GM21528 (cell line): ENCODE data around the gene MASP1.

Source experiments
- ATAC-seq: cut with Tn5 transposase; IDR thresholded peaks from one replicate; pipeline ENCODE4 v1.9.1; 2021; ENCODE audit warnings: mild to moderate bottlenecking, moderate library complexity; ENCODE audit not compliant: unreplicated experiment, low FRiP score

MASP1 gene, protein sequence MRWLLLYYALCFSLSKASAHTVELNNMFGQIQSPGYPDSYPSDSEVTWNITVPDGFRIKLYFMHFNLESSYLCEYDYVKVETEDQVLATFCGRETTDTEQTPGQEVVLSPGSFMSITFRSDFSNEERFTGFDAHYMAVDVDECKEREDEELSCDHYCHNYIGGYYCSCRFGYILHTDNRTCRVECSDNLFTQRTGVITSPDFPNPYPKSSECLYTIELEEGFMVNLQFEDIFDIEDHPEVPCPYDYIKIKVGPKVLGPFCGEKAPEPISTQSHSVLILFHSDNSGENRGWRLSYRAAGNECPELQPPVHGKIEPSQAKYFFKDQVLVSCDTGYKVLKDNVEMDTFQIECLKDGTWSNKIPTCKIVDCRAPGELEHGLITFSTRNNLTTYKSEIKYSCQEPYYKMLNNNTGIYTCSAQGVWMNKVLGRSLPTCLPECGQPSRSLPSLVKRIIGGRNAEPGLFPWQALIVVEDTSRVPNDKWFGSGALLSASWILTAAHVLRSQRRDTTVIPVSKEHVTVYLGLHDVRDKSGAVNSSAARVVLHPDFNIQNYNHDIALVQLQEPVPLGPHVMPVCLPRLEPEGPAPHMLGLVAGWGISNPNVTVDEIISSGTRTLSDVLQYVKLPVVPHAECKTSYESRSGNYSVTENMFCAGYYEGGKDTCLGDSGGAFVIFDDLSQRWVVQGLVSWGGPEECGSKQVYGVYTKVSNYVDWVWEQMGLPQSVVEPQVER

DNA sequence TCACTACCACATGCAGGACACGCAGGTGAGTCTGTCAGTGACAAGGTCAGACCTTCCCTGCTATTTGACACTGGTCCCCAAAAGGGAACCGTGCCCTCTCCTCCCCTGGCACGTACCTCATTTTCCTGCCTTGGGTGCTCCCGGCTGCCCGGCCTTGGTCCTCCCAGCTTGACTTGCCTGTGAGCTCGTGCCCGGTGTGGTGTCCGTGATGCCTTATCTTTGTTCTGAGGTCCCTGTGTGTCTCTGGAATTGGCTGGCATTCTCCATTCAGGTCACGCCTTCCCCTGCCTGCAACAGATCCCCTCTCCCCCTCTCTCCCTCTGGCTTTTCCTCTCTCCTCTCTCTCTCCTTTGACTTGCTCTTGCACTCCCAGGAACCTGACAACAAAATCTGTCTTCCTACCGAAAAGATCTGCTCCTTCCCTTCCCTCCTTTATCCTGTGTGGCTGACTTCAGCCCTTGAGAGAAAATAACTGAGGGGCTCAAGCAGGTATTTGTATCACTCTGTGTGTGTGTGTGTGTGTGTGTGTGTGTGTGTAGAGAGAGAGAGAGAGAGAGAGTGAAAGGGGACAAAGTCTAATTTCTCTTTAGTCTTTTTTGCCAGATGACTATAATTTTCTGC lies at the start of gene MASP1:
TSS of gene MASP1 (minus strand) at position 226 of the 621 bp plus-strand sequence. CDS start at position 121, 105 bp downstream.
- no peak for ATAC-seq

DNA sequence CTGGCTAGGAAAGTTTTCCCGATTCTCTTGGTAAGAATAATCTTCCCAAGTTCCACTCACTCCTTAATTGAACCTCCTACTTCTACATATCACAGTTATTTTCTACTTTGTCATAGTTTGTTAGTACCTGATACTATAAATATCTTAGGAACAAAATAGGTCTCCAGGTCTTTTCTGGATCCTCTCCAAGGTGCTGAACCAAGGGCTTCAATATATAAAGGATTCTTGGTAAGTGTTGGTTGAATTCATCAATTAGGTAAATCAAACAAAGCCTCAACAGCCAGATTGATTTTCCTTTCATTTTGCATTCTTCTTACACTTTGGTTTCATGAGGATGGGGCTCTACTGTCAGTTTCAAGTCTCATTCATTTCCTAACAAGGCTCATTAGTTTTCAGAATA lies 49.0 kb upstream of the MASP1 start:
- ATAC-seq: no peak

DNA sequence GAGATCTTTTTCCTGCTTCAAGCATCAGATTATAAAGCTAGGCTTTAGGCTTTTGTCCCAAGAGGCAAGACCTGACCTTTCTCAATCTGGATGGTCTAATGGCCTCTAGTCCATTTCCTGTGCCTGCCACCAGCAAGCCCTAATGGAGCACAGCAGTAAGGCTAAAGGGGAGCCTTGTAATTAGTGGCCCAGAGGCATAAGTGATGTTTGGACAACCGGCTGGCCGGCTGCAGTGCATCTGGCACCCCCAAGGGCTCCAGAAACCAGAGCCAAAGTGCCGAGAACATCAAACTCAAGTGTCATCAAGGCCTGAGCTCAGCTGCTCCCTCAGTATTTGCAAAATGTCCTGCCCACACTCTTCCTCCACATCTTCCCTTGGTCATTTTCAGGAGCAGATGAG lies 44.8 kb upstream of the MASP1 start:
- no peak for ATAC-seq

DNA sequence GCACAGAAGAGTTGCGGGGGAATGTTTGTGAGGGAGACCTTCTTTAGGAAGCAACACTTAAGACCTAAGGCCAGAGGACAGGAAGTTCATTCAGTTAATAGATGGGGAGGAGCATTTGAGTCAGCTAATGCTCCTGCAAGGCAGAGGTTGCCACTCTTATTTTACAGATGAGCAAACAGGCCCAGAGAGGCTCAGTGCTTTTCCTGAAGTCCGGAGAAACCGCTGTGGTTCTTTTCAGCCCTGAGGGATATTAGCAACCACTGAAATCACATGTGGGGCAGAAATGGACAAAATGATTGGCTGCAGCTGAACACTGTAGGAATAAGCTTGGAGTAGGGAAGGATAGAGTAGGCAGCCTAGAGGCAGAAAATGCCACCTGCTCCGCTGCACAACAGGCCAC lies 43.4 kb upstream of the MASP1 start:
- no peak for ATAC-seq

DNA sequence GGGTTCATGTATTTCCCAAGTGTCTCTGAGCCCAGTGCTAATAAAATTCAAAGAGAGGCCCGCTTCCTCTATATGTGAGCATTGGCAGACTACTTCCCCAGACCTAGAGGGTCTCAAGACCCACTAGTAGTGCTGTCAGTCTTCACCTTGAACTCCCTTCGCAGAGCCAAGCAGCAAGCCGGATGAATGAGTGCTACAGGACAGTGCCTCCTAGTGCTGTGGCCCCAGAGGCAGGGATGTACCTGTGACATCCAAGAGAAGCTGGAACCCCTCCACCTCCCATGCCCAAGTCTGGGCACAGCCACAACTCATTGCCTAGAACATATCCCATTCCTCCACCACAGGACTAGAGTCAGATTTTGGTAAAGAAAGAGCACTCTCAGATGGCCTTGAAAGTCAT lies 37.2 kb upstream of the MASP1 start:
- no peak for ATAC-seq

DNA sequence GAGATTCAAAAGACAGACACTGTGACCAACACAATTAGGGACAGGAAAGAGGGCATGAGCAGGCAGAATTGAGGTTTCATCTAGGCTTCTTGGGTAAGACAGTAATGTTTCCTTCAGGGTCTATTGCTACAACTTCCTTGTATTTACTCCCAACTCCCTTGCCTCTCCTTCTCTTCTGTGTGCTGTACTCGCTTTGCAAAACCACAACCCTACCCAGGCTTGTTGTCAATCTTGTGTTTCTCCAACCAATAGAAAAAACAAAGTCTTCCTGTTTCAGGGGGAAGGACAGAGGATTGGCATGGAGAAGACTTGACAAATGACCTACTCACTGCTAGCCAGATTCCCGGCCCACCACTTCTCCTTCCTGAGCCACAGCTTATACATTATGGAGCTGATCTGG lies 36.3 kb upstream of the MASP1 start:
- ATAC-seq: no peak

DNA sequence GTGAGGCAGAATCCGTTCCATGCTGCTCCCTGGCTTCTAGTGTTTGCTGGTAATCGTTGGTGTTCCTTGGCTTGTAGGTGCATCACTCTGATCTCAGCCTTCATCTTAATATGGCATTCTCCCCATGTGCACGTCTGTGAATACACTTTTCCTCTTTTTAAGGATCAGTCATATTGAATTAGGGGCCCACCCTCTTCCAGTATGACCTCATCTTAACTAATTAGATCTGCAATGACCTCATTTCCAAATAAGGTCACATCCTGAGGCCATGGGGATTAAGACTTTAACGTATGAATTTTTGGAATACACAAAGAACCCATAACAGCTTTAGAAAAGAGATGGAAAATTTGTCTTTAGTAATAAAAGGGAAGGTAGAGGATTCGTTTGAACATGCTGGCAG lies 34.1 kb upstream of the MASP1 start:
- no peak for ATAC-seq

DNA sequence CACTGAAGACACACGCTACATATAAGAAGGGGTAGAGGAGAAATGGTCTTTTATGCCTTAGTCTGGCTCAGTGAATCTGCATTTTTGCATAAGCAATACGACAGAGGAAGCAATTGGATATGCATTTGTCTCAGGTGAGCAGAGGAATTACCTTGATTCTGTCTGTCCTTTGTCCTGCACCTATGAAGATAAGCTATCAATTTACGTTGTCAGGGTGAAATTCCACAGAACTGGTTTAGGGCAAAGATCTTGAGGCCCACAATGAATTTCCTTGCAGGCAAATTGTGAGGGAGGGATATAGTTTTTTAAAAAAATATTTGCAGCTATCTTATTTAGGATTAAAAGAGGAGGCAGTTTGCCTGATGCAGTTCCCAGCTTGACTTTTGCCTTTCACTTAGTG lies 31.6 kb upstream of the MASP1 start:
- ATAC-seq: no peak

DNA sequence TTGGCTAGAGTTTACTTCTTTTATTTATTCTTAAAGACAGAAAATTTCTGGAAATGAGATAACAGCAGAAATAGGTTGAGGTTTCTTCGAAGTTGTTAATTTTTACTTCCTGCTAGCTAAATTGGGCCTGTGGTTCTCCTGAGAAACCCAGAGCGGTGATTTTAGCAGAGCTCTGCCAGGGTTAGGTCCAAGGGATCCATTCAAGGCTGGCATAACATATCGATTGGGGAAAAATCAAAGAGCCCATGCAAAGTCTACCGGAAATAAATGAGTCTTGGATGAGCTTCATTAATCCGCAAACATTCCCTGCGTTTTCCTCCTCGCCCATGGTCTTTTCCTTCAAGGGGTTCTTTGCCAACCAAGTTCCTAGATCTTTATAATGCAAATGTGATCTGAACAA lies 30.8 kb upstream of the MASP1 start:
- ATAC-seq: no peak

DNA sequence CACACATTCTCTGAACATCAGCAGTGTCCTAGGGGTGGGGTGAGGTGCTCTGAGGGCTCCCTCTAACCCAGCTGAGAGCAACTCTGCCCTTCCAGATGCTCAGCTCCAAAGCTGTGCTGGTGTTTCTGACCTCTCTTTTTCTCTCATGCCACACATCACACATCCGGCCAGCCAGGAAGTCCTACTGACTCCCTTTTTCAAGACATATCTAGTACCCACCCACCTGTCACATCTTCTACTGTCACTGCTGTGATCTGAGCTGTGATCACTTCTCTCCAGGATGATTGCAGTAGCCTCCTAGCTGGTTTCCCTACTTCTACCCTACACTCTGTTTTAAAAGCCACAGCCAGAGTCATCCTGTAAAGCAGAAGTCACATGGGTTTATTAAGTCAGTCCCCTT lies 30.2 kb upstream of the MASP1 start:
- ATAC-seq: no peak

DNA sequence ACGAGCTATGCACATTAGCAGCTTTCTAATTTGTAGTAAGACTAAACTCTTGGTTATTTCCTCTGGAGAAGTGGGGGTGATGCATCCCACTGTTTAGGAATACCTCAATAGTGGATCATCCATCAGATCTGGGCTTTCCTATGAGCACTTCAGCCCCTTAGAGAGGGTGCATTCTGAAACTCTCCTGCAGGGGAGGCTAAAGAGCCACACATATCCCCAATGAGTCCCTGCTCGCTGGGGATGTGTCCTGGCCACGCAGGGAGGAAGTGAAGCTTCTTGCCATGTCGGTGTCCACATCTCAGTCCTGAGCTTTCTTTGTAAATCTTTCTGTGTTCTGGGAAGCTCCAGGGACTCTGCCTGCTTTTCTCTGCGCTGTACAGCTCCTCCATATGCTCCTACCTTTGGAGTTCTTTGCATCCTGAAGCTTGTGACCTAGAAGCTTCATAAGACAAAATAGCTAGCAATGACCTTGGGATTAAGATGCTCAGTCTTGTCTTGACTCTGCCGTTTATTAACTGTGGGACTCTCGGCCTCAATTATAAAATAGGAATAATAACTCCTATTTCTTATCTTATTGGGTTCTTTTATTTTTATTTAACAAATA lies 28.3 kb upstream of the MASP1 start:
- ATAC-seq: peak; percentile 87

DNA sequence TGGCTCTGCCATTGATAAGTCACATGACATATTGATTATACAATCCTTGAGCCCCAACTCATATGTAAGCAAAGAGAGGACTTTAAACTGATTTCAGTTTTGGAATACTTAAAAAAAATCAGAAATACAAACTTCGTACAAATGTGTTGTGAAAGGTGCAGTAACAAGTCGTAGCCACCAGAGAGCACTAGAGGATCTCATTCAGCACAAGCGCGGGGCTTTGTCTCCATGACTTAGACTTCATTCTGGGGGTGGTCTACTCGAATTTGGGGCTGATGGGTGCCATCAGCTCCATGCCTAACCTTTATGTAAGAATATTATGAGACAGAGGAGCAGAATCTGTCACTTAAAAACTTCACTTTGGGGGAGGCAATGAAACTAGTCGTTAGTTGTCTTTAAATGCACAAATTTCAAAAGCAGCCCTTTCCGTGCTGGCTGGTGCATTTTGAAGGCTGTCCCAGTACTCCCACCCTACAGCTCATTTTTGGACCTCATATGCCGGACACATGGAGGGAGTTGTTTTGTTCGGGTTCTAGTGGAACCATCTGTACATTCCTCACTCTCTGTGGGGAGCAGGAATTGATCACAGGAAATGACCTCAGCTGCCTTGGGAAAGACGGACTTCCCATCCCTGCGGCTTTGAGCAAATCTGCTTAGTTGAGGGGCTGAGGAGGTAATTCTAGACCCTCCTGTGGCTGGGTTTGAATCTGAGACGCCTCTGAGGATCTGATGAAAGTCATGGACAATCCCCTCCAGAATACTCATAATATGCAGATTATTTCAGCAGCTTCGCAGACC lies 27.5 kb upstream of the MASP1 start:
- no peak for ATAC-seq

DNA sequence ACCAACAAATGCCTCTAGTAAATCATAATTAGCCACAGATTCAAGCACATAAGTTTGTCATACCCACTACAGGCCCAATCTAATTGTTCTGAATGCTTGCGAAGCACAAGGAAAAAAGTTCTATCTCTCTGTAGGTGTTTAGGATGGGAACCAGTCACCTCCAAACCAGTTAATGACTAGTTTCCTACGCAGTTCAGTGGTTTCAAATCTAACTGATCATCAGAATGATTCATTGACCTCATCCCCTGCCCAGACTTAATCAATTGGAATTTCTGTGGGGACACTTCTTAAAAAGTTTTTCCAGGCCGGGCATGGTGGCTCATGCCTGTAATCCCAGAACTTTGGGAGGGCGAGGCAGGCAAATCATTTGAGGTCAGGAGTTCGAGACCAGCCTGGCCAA lies 24.3 kb upstream of the MASP1 start:
- ATAC-seq: no peak

DNA sequence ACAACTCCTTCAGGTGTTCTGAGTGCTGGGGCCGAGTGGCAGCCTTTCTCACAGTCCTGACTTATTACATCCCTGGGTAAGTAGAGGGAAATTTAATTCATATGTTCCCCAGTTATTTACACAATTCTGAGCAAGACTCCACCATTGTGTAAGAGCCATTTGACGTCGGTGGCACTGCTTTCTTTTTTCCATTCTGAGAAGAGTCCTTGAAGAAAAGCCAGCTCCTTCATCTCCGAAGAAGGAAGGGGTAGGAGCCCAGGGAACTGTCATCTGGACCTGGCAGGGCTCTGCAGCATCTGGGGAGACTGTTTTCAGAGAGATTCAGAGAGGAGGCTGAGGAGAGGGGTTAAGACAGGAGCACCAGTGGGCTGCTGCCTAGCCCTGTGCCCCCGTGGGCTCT lies 22.6 kb upstream of the MASP1 start:
- ATAC-seq: no peak

DNA sequence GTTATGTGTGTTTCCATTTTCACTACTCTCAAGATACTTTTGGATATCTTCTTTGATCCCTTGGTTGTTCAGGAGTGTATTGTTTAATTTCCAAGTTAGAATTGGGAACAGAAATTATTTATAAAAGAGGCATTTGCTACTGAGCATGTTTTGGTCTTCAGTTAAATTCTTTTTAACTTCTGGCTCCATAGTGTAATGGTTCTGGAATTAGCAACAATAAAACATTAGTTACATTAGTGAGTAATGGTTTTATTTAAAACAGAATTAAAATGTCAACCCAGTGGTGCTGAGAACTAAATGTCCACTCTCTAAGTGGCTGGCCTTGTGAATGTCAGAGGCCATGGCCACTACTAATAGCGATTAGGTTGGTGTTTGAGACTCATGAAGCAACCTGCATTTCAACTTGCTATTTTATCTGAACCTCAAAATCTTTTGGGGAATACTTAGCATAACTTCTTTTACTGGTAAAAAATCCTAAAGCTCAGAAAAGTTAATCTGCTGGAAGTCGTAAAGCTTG lies 19.5 kb upstream of the MASP1 start:
- no peak for ATAC-seq

DNA sequence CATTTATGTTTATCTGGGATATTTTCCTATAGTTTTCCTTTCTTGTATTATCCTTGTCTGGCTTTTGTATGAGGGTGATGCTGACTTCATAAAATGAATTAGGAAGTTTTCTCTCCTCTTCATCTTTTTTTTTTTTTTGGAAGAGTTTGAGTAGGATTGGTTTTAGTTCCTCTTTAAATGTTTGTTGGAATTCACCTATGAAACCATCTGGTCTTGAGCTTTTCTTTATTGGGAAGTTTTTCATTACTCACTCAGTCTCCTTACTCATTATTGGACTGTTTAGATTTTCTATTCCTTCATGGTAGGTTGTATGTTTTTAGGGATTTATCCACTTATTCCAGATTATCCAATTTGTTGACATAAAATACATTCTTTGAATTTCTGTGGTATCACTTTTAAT lies 18.7 kb upstream of the MASP1 start:
- ATAC-seq: no peak

DNA sequence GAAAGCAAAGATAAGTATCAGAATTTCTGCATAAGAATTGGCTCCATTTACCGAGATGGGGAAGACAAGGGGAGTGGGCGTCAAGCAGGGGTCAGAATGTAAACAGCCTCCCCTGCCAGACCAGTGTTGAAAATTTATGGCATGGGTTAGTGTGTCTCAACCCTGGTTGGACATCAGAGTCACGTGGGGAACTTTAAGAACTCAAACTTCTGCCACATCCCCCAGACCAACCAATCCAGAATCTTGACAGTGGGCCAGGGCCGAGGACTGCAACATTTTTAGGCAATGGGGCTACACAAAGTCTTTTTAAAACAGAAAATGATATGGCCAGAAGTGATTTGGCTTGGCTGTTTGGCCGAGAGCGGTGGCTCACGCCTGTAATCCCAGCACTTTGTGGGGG lies 14.3 kb upstream of the MASP1 start:
- no peak for ATAC-seq

DNA sequence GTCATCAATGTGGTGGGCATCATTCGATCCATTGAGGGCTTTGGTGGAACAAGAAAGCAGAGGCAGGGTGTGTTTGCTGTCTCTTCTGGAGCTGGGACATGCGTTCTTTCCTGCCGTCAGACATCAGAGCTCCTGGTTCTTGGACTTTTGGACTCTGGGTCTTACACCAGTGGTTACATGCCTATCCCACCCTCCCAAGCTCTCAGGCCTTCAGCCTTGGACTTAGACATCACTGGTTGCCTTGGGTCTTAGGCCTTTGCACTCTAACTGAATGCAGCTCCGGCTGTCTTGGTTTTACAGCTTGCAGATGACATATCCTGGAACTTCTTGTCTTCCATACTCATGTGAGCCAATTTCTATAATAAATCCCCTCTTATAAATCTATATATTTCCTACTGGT lies 8.1 kb upstream of the MASP1 start:
- ATAC-seq: no peak

DNA sequence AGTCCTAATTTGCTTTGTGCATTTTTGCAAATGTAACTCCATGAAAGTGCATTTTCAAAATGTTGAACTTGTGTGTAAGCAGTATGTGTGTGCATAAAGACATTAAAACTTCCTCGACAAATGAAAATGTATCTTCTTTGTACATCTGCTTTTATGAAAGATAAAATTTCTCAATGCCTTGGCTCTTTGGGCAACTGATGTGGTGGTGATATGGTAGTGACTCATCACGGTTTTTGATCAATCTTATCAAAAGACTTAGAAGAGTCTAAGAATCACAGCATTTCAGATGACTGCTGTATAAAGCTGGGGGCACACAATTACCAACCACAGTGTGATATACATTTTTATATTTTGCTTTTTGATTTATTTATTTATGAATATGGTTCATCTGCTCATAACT lies 5.4 kb upstream of the MASP1 start:
- no peak for ATAC-seq

DNA sequence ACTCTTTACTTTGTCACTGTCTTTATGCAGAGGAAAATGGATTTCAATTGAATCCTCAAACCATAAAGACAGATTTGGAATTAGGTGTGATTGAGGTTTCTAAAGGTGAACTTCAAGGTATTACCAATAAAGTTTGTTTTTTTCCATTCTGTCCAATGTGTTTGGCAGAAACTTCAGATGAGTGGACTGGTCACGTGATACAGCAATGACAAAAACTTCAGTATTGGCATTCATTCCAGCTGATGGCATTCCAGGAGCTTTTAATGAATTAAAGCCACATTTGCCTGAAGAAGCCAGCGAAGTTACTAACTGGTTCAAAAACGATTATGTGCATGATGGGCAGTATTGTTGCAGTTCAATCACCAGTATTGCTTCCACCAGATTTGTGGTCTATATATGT lies 4.5 kb upstream of the MASP1 start:
- ATAC-seq: no peak
